HG02610 (cell line): ENCODE results near the gene GDPGP1.

Experiments
- ATAC-seq: cut with Tn5 transposase; IDR thresholded peaks from one replicate; pipeline ENCODE4 v1.9.1; 2021; ENCODE audit warnings: mild to moderate bottlenecking, moderate library complexity; ENCODE audit not compliant: unreplicated experiment

The GDPGP1 gene

GRCh38 chr15:90223441-90224165 lies 10.4 kb upstream of the GDPGP1 start:
- no peak for ATAC-seq

GRCh38 chr15:90225047-90225446 lies 9.0 kb upstream of the GDPGP1 start:
- ATAC-seq, result no peak

- no peak for ATAC-seq
These were observed 8.3 kb upstream of the GDPGP1 start for GRCh38 chr15:90225504-90226234.

- no peak for ATAC-seq
These were observed 6.7 kb upstream of the GDPGP1 start for GRCh38 chr15:90227336-90227735.

- ATAC-seq, result no peak
These were observed 5.9 kb upstream of the GDPGP1 start for GRCh38 chr15:90227816-90228772.

- ATAC-seq, result no peak
These were observed 5.0 kb upstream of the GDPGP1 start for GRCh38 chr15:90228960-90229359.

GRCh38 chr15:90230071-90230494 lies 3.9 kb upstream of the GDPGP1 start:
- no peak for ATAC-seq

- ATAC-seq, result no peak
These were observed 3.4 kb upstream of the GDPGP1 start for GRCh38 chr15:90230610-90231009.

GRCh38 chr15:90231028-90232017 lies 2.7 kb upstream of the GDPGP1 start:
- no peak for ATAC-seq

- ATAC-seq, result no peak
These were observed 1.8 kb upstream of the GDPGP1 start for GRCh38 chr15:90232196-90232595.

- ATAC-seq, result no peak
These were observed 1.0 kb upstream of the GDPGP1 start for GRCh38 chr15:90232941-90233386.

GRCh38 chr15:90233387-90234095 lies 468 bp upstream of the GDPGP1 start, which contains the start of gene CIB1:
Gene CIB1 (minus strand): TSS chr15:90233941. CDS start chr15:90233885, 56 bp downstream.
- peak; percentile 87 for ATAC-seq

GRCh38 chr15:90239371-90239770 lies 5.4 kb downstream of the GDPGP1 start:
- no peak for ATAC-seq

- ATAC-seq, result no peak
These were observed 6.8 kb downstream of the GDPGP1 start for GRCh38 chr15:90240856-90241255.

GRCh38 chr15:90241343-90242192 lies 7.6 kb downstream of the GDPGP1 start:
- no peak for ATAC-seq

GRCh38 chr15:90243943-90244639 lies 10.1 kb downstream of the GDPGP1 start:
- no peak for ATAC-seq

GRCh38 chr15:90248789-90249202 lies 14.8 kb downstream of the GDPGP1 start:
- ATAC-seq, result no peak
